NT2/D1 (cell line): ENCODE data around the gene BTRC.
"Not testable (repeated sequence)": the region's sequence is repeated elsewhere in the genome, so short reads cannot be mapped to it uniquely, and the experiment has no call there.

ENCODE experiments used
- DNase-seq: peaks from one replicate; pipeline ENCODE4 v3.0.0-alpha.2; 2011; ENCODE audit warnings: low read depth, low spot score
- H3K27me3 ChIP-seq: 2 replicates; pipeline ENCODE4 v1.6.0; 2011; ENCODE audit warnings: mild to moderate bottlenecking; ENCODE audit not compliant: insufficient read length, insufficient read depth
- H3K36me3 ChIP-seq: 2 replicates; pipeline ENCODE4 v1.6.1; 2011; ENCODE audit warnings: mild to moderate bottlenecking, low read length, mixed read lengths; ENCODE audit not compliant: insufficient read depth, insufficient read length
- H3K4me1 ChIP-seq: 2 replicates; pipeline ENCODE4 v1.5.1; 2011; ENCODE audit not compliant: insufficient read depth, insufficient read length
- H3K4me3 ChIP-seq: 2 replicates; pipeline ENCODE4 v1.5.1; 2011; ENCODE audit warnings: low read depth; ENCODE audit not compliant: insufficient read length
- H3K9ac ChIP-seq: 2 replicates; pipeline ENCODE4 v1.6.0; 2011; ENCODE audit warnings: low read depth; ENCODE audit not compliant: insufficient read length
- H3K9me3 ChIP-seq: 2 replicates; pipeline ENCODE4 v1.5.1; 2011; ENCODE audit warnings: mild to moderate bottlenecking, low read length; ENCODE audit not compliant: insufficient read depth
- SUZ12 ChIP-seq: IDR thresholded peaks from 2 replicates; pipeline ENCODE4 v1.6.1; 2011; ENCODE audit not compliant: insufficient read length, insufficient read depth; ENCODE audit errors: extremely low read depth
- YY1 ChIP-seq: IDR thresholded peaks from 2 replicates; pipeline ENCODE4 v1.6.1; 2011; ENCODE audit not compliant: insufficient read length, insufficient read depth
- ZNF274 ChIP-seq: IDR thresholded peaks from 2 replicates; pipeline ENCODE4 v1.6.1; 2011; ENCODE audit warnings: mild to moderate bottlenecking, low read depth, low read length

BTRC gene

GRCh38 chr10:101414034-101414433 is 60.1 kb downstream of the BTRC start:
- DNase-seq, result no peak
- no peaks in the 10 kb centered on the region for H3K27me3 ChIP-seq
- H3K36me3 ChIP-seq, result no peaks in the 10 kb centered on the region
- no peaks in the 10 kb centered on the region for H3K9me3 ChIP-seq
- no peak overlapping the region for H3K9ac ChIP-seq
- H3K4me3 ChIP-seq, result no peak overlapping the region
- TF ChIP-seq ZNF274 (no peak), YY1 (no peak), SUZ12 (no peak)
- no peaks in the 10 kb centered on the region for H3K4me1 ChIP-seq

- Histone ChIP-seq H3K4me1 (no peaks in the 10 kb centered on the region), H3K9ac (no peak overlapping the region), H3K4me3 (no peak overlapping the region), H3K36me3 (no peaks in the 10 kb centered on the region), H3K9me3 (no peaks in the 10 kb centered on the region), H3K27me3 (no peaks in the 10 kb centered on the region)
- no peak for DNase-seq
- no peak for TF ChIP-seq SUZ12
- no peak for TF ChIP-seq ZNF274
Observed at GRCh38 chr10:101415884-101416283, 61.9 kb downstream of the BTRC start.

GRCh38 chr10:101421967-101422366 is 68.0 kb downstream of the BTRC start:
- not testable (repeated sequence) for H3K9me3 ChIP-seq, H3K36me3 ChIP-seq, H3K4me3 ChIP-seq, DNase-seq, H3K4me1 ChIP-seq, H3K9ac ChIP-seq, H3K27me3 ChIP-seq

- H3K4me1 ChIP-seq, result no peaks in the 10 kb centered on the region
- no peaks in the 10 kb centered on the region for H3K27me3 ChIP-seq
- no peaks in the 10 kb centered on the region for H3K9me3 ChIP-seq
- no peak for DNase-seq
- TF ChIP-seq ZNF274 (no peak), YY1 (no peak), SUZ12 (no peak)
- no peaks in the 10 kb centered on the region for H3K36me3 ChIP-seq
- H3K4me3 ChIP-seq, result no peak overlapping the region
- no peak overlapping the region for H3K9ac ChIP-seq
Observed at GRCh38 chr10:101425535-101425934, 71.6 kb downstream of the BTRC start.

- Histone ChIP-seq H3K9ac (no peak overlapping the region), H3K4me1 (no peaks in the 10 kb centered on the region), H3K27me3 (no peaks in the 10 kb centered on the region), H3K36me3 (no peaks in the 10 kb centered on the region), H3K9me3 (no peaks in the 10 kb centered on the region), H3K4me3 (no peak overlapping the region)
- no peak for TF ChIP-seq ZNF274
- no peak for TF ChIP-seq SUZ12
- no peak for TF ChIP-seq YY1
- DNase-seq, result no peak
Observed at GRCh38 chr10:101428036-101428435, 74.1 kb downstream of the BTRC start.

- DNase-seq, result no peak
- Histone ChIP-seq H3K36me3 (no peaks in the 10 kb centered on the region), H3K27me3 (no peaks in the 10 kb centered on the region), H3K4me1 (no peaks in the 10 kb centered on the region), H3K9me3 (no peaks in the 10 kb centered on the region), H3K4me3 (no peak overlapping the region), H3K9ac (no peak overlapping the region)
- no peak for TF ChIP-seq ZNF274
- no peak for TF ChIP-seq YY1
- TF ChIP-seq SUZ12, result no peak
Observed at GRCh38 chr10:101429423-101429822, 75.5 kb downstream of the BTRC start.

- no peak overlapping the region for H3K4me3 ChIP-seq
- no peaks in the 10 kb centered on the region for H3K4me1 ChIP-seq
- no peaks in the 10 kb centered on the region for H3K36me3 ChIP-seq
- H3K9me3 ChIP-seq, result no peaks in the 10 kb centered on the region
- no peak for DNase-seq
- no peak overlapping the region for H3K9ac ChIP-seq
- no peaks in the 10 kb centered on the region for H3K27me3 ChIP-seq
- TF ChIP-seq ZNF274, result no peak
- no peak for TF ChIP-seq SUZ12
- no peak for TF ChIP-seq YY1
Observed at GRCh38 chr10:101436302-101436701, 82.3 kb downstream of the BTRC start.

- Histone ChIP-seq H3K9me3 (no peaks in the 10 kb centered on the region), H3K4me1 (no peaks in the 10 kb centered on the region), H3K4me3 (no peak overlapping the region), H3K36me3 (no peaks in the 10 kb centered on the region), H3K27me3 (no peaks in the 10 kb centered on the region), H3K9ac (no peak overlapping the region)
- no peak for DNase-seq
- TF ChIP-seq SUZ12 (no peak), YY1 (no peak), ZNF274 (no peak)
Observed at GRCh38 chr10:101438881-101439391, 85.0 kb downstream of the BTRC start.
